WI38 (cell line): Measurements from ENCODE around the gene GALNTL6.

Source experiments
- H3K4me3 ChIP-seq: 2 replicates; pipeline ENCODE4 v1.5.1; 2011; ENCODE audit warnings: low read depth, mild to moderate bottlenecking, control low read depth, low read length
- TF ChIP-seq, protein P1 (sequence below): IDR thresholded peaks from 2 replicates; pipeline ENCODE4 v1.5.1; 2012; ENCODE audit warnings: low read depth, mild to moderate bottlenecking, control low read depth, low read length

Gene GALNTL6

DNA sequence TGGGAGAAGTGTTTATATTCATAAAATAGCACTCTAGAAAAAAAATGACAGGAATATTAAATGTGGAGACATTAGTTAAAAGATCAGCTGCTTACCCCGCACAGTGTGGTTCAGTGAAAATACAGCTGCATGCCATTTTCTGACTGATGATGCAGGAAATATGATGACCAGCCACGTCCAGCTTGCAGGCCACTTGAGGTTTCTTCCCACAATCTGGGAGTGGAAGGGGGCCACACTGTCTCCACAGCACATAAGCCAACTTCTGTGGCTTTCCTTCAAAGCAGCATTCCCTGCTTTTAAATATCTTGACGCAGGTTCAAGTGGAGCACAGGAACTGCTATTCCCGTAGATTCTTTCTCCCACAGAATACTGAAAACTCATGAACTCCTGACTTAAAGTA, 1182.0 kb downstream of the GALNTL6 start:
- TF ChIP-seq, protein P1, sequence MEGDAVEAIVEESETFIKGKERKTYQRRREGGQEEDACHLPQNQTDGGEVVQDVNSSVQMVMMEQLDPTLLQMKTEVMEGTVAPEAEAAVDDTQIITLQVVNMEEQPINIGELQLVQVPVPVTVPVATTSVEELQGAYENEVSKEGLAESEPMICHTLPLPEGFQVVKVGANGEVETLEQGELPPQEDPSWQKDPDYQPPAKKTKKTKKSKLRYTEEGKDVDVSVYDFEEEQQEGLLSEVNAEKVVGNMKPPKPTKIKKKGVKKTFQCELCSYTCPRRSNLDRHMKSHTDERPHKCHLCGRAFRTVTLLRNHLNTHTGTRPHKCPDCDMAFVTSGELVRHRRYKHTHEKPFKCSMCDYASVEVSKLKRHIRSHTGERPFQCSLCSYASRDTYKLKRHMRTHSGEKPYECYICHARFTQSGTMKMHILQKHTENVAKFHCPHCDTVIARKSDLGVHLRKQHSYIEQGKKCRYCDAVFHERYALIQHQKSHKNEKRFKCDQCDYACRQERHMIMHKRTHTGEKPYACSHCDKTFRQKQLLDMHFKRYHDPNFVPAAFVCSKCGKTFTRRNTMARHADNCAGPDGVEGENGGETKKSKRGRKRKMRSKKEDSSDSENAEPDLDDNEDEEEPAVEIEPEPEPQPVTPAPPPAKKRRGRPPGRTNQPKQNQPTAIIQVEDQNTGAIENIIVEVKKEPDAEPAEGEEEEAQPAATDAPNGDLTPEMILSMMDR, result no peak

DNA sequence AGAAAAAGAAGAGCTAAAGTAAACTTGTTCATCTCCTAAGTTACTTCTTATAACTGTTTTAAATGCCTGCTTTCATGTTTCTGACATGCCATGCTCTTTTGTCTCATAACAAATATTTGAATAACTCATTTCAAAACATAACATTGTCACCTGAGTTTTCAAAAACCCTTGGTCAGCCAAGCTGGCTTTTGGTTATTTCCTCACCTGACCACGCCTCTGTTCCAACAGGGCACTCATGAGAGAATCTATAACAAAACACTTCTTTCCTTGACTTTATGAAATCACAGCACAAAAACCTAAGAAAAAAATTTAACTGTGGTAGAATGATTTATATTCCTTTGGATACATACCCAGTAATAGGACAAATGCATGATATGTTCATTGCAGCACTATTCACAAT, 1182.5 kb downstream of the GALNTL6 start:
- TF ChIP-seq, protein P1, result no peak

More for the DNA sequence above, 1182.0 kb downstream of the GALNTL6 start:
- H3K4me3 ChIP-seq, result no peak overlapping the region

DNA sequence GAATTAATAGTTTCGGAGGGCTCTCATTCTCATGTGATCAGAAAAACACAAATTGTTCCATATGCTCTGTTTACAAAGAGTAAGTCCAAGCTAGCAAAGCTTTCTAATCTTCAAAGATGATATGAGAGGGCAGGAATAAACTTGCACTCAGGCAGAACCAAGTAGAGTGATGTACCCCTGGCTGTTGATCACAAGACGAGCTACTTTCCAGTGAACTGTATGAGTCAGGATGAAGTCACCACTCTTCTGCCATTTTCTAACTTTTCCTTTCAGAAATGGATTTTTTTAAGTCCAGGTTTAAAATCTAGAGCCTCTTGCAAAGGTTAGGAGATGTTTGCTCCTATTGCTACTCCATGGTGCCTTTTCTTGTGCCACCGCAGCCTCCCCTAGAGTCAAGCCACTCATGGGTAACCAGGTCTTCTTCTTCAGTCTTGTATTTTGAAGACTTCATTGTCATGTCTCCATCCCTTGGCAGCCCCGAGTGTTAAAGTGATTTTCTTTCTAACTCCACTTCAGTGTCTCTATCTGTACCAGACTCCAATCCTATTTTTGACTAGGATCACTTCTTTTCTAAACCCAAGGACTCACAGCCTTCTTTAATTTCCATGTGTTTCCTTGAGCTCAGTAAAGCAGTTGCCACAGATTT, 1183.5 kb downstream of the GALNTL6 start:
- TF ChIP-seq, protein P1, result no peak
- no peak overlapping the region for H3K4me3 ChIP-seq

More for the DNA sequence above, 1182.5 kb downstream of the GALNTL6 start:
- no peak overlapping the region for H3K4me3 ChIP-seq

DNA sequence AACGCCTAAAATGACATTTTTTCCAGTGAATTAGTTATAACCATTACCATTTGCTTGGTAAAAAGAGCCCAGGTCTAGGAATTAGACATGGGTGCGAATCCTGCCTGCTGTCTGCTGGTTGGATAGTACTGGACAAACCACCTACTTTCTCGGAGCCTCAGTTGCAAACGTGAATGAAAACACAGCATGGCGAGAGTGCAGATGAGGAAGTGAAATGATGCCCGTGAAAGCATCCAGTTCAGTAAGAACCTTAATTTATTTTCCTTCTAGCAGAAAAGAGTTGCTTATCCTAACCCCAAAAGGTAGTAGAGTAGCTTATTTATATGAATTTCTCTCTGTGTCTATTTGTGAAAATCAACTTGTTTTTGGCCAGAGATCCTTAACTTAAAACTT, 1184.0 kb downstream of the GALNTL6 start:
- TF ChIP-seq, protein P1, result no peak
- H3K4me3 ChIP-seq, result no peak overlapping the region

DNA sequence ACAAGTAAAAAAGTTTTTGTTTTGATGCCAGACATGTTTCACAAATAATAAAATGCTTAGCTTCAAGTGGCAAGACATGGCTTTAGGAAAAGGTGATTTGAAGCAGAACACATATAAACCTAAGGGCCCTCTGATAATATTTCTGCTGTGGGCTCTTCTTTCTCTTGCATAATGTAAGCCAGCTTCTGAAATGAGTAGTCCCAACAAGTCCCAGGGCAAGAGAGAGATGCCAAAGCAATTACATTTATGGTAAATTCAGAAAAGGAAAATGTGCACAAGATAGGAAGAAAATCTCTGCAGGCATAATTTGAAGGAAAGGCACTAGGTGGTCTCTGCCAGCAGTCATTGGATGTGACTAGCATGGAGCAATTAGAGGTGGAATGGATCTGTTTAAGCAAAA, 1184.7 kb downstream of the GALNTL6 start:
- TF ChIP-seq, protein P1, result no peak
- no peak overlapping the region for H3K4me3 ChIP-seq

DNA sequence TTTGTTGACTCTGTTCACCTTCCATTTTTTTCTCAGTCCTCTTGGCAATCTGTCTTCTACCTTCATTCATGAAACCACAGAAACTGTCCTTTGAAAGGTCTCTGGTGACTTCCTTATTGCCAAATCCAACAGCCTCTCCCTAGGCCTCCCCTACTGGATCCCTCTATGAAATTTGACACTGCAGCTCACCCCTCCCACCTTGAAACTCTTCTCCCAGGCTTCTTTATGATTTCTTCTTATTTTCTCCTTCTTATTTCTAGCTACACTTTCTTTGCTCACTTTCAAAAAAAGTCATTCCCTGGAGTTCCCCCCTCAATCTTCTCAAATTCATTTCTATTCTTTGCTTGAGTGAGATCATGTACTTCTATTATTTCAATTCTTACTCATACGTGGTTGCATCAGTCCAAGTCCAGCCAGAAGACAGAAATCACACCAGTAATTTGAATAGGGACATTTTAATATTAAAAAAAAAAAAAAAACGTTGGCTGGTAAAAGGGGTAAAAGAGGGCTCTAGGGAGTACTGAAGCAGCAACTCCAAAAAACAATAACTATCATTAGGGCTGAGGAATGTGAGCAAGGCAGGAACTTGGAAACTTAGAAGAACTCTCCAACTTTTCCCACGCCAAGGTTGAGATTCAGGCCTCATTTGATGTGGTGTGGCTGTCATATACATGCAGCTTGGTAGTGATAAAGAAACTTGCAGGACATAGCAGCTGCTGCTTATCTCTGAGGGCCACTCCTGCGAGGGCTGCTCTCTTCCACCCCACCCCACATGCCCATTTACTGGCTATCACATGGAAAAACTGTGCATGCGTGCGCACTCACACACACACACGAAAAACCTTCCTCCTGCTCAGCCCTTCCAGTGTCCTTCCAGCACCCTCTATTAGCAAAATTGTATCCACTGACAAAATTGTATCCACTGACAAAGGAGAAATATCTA, 1185.6 kb downstream of the GALNTL6 start:
- no peak overlapping the region for H3K4me3 ChIP-seq
- TF ChIP-seq, protein P1, result no peak

DNA sequence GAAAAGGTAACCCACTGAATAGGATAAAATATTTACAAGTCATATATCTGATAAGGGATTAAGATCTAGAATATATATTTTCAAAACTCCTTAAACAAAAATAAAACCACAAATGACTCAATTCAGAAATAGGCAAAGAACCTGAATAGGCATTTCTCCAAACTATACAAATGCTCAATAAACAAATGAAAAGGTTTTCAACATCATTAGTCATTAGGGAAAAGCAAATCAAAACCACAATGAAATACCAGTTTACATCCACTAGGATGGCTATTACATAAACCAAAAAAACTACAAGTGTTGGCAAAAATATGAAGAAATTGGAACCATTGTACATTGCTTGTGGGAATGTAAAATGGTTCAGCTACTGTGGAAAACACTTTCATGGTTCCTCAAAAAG, 1188.4 kb downstream of the GALNTL6 start:
- TF ChIP-seq, protein P1, result no peak

More for the DNA sequence above, 1188.4 kb downstream of the GALNTL6 start:
- no peak overlapping the region for H3K4me3 ChIP-seq
